Erythroblast (primary cell): Measurements from ENCODE around the gene NSUN5.
"Not testable (repeated sequence)": the region's sequence is repeated elsewhere in the genome, so short reads cannot be mapped to it uniquely, and the experiment has no call there.

Experiments
- DNase-seq, 2 experiments: peaks; one replicate each; lab custom pipeline; 2025; lab: John Stamatoyannopoulos, UW
- GATA1 ChIP-seq: IDR thresholded peaks from 2 replicates; pipeline ENCODE4 v1.6.1; 2011; ENCODE audit warnings: low read depth, mild to moderate bottlenecking, control low read depth, low read length, moderate library complexity
- POLR2A ChIP-seq: IDR thresholded peaks from 2 replicates; pipeline ENCODE4 v1.6.1; 2011; ENCODE audit warnings: mild to moderate bottlenecking, low read length

The NSUN5 gene

GRCh38 chr7:73312831-73313520 is 4.3 kb upstream of the NSUN5 start:
- TF ChIP-seq GATA1: no peak
- TF ChIP-seq POLR2A: no peak

DNA sequence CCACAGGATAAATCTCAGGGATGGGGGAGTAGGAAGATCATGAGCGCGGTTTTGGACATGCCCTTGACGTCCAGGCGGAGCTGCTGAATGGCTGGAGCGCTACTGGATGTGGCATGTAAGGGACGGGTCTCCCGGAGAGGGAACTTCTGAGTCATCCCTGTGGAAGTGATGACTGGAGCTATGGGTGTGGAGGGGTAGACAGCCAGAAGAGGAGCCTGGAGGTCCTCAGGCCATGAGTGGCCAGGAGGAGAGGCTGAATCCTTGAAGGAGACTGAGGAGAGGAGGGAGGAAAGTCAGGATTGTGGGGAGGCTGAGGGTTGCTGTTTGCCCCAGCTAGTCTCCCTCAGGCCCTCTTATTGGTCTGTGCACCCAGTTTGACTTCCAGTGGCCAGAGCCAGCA is 2.8 kb upstream of the NSUN5 start:
- DNase-seq: not testable (repeated sequence)

More at GRCh38 chr7:73312831-73313520, 4.3 kb upstream of the NSUN5 start:
- no peak for DNase-seq

- TF ChIP-seq GATA1: no peak
- TF ChIP-seq POLR2A: no peak
- no peak for DNase-seq
Measured at GRCh38 chr7:73308074-73308664, 457 bp downstream of the NSUN5 start.

DNA sequence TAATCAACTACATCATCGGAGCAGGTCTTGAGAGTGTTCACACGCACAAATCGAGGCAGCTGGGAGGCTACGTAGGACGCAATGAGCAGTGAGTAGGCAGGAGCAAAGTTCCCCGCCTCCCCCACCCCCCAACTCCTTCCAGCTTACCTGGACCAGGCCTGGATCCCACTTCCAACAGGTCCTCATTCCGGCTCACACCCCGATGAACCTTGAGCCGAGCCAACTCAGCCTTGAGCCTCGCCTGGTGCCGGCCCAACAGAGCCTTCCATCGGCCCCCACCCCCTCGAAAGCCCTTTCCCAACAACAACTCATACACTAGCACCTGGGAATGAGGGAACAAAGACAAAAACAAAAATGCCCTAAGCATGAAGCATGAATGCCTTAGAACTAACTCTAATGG is 1.2 kb downstream of the NSUN5 start:
- no peak for TF ChIP-seq GATA1
- TF ChIP-seq POLR2A: no peak
- DNase-seq: no peak

- not testable (repeated sequence) for DNase-seq
Measured at GRCh38 chr7:73304612-73305387, 3.8 kb downstream of the NSUN5 start.

GRCh38 chr7:73304071-73304470 is 4.6 kb downstream of the NSUN5 start:
- DNase-seq: no peak
- no peak for TF ChIP-seq POLR2A
- no peak for TF ChIP-seq GATA1

DNA sequence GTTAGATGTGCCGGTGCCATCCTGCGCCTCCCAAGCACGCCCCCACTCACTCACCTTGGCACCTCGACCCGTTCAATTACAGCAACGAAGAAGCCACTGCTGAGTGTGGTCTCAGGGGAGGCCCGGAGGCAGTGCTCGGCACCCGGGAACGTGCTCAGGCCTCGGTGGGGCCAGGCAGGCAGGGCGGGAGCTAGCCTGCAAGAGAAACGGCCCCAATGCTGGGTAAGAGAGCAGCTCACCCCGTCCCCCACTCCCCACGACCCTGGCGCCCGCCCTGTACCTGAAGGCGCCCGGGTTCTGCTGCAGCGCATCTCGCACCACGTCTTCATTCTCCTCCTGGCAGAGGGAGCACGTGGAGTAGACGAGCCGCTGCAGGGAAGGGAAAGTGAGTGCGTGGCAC is 5.1 kb downstream of the NSUN5 start:
- DNase-seq: no peak
- no peak for TF ChIP-seq GATA1
- TF ChIP-seq POLR2A: no peak

- DNase-seq: not testable (repeated sequence)
Measured at GRCh38 chr7:73302846-73303245, 5.8 kb downstream of the NSUN5 start.

DNA sequence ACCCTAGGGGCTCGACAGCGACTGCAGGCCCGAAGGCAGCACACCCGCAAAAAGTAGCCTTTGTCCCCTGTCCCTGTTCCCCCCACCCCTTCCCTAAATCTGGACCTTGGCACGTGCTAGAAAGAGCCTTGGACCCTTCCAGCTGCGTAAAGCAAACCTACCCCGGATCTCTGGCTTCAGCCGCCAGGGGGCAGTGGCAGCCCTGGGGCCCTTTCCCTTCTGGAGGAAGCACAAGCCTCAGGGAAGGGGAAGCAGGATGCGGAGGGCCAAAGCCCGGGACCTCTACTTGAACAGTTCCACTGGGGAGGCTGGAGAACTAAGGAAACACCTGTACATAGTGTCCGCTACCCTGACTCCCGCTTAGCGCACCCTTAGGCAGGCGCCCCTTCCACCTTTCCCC is 7.5 kb downstream of the NSUN5 start:
- not testable (repeated sequence) for DNase-seq

DNA sequence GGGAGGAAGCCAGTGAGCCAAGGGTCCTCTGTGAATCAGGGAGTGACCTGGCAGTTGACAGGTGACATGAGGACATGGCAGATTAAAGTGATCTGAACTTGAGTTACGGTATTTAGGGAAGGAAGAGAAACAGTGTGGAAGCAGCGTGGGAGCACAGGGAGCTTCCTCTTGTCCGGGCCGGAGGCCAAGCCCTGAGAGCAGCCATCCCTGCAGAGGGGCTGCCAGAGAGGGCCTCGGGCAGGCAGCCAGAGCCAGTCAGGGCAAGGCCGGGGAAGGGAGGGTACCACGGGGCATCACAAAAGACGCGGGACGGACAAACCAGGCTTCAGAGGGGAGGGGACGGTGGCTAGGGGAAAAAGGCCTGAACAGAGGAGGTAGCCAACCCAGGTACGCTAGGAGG is 8.8 kb downstream of the NSUN5 start:
- DNase-seq: not testable (repeated sequence)

GRCh38 chr7:73297706-73298105 is 10.9 kb downstream of the NSUN5 start:
- not testable (repeated sequence) for DNase-seq

DNA sequence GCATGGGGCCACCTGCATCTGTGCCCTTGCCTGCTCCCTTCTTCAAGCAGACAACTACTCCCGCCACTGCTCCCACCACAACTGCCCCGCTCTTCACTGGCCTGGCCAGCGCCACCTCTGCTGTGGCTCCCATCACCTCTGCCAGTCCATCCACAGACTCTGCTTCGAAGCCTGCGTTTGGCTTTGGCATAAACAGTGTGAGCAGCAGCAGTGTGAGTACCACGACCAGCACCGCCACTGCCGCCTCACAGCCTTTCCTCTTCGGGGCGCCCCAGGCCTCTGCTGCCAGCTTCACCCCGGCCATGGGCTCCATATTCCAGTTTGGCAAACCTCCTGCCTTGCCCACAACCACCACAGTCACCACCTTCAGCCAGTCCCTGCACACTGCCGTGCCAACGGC is 11.4 kb downstream of the NSUN5 start:
- DNase-seq: not testable (repeated sequence)

- DNase-seq: not testable (repeated sequence)
Measured at GRCh38 chr7:73277210-73277609, 31.4 kb downstream of the NSUN5 start.

DNA sequence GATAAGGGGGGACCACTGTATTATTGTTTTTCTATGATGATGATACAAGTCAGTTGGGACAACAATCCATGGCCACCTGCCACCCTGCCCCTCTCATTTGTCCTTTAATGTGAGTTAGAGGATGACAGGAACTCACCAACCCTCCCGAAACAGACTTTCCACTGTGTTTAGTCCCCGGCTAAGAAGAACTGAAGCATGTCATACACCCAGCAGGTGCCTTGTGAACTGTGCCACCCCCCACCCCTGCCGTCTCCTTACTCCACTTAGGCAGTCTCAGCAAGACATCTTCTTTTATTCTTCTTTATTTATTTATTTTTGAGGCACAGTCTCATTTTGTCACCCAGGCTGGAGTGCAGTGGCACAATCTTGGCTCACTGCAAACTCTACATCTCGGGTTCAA is 40.8 kb downstream of the NSUN5 start:
- not testable (repeated sequence) for DNase-seq

- not testable (repeated sequence) for DNase-seq
Measured at GRCh38 chr7:73266719-73267368, 41.8 kb downstream of the NSUN5 start.

DNA sequence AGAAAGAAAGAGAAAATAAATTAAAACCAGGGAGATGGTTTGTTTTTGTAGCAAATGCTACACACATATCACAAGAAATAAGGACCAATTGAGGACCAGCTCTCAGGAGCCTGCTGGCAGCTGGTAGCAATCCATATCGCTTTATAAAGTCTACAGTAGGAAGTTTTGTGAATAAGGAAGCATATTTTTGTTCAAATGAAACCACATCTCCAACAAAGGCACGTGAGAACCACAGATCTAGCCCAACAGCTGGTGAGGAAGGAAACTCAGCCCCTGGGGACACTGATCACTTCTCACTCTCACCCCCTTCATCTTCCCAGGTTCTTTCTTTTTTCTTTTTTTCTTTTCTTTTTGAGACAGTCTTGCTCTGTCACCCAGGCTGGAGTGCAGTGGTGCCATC is 46.2 kb downstream of the NSUN5 start:
- DNase-seq: not testable (repeated sequence)
